HepG2 (cell line): ENCODE data around the gene CELF2. TPM values are rescaled to one million over a fixed set of nuclear protein-coding genes. Genes with fewer than 3 reads are reported as not detected.

ENCODE experiments used
- ATAC-seq: fragments of 200-7000 bp; cut with Tn5 transposase; 3 replicates; pipeline ENCODE4 v1.9.1; 2020; ENCODE audit warnings: mild to moderate bottlenecking, moderate library complexity
- BruUV-seq: library from RNA; stranded (reverse); fragments of 400-500 nt; replicated peaks from 2 replicates; lab custom pipeline; 2021; lab: Mats Ljungman, UMichigan
- CTCF ChIA-PET: fragments of 300-600 bp; formaldehyde crosslinking; extraction: SDS; loops from one replicate; lab custom pipeline; 2021; ENCODE audit warnings: low total read pairs, inconsistent platforms, low intra/inter-chr PET ratio; lab: Yijun Ruan, JAX
- POLR2A ChIA-PET: fragments of 350-600 bp; sonication (Branson Sonifier 250); formaldehyde crosslinking; loops from one replicate; lab custom pipeline; 2020; ENCODE audit warnings: antibody characterized with exemption, inconsistent platforms; lab: Yijun Ruan, JAX
- DNase-seq: peaks from one replicate; pipeline ENCODE4 v3.0.0-alpha.2; 2015; ENCODE audit warnings: low spot score
- FAIRE-seq: peaks from 3 replicates; lab custom pipeline; 2011; peaks lifted over from hg19 to GRCh38; lab: Jason Lieb, UNC
- H2AFZ ChIP-seq: one replicate; pipeline ENCODE4 v1.6.1; 2011; ENCODE audit warnings: low read length, inconsistent platforms
- H3K27ac ChIP-seq: fragments of 300-600 bp; 3 replicates; pipeline ENCODE4 v1.8.0; 2011; ENCODE audit warnings: mixed run types, mild to moderate bottlenecking, mixed read lengths, low read length, inconsistent platforms; ENCODE audit not compliant: insufficient read depth; ENCODE audit errors: extremely low read length
- H3K27me3 ChIP-seq, 2 experiments: fragments of 200-600 bp in 1 of 2; 2 replicates in 1 of 2; 3 replicates in 1 of 2; pipeline versions ENCODE4 v1.6.0 to v1.8.0; 2011; ENCODE audit warnings: low read length in 2 of 2, mild to moderate bottlenecking in 2 of 2, moderate library complexity in 2 of 2, inconsistent platforms in 1 of 2; ENCODE audit not compliant: insufficient read depth in 2 of 2, control insufficient read depth in 1 of 2
- H3K36me3 ChIP-seq, 2 experiments: fragments of 200-600 bp in 1 of 2; replicated peaks in 1 of 2; 2 replicates in 1 of 2; 3 replicates in 1 of 2; pipeline versions ENCODE4 v1.5.1 to v1.8.0; 2011; ENCODE audit warnings: low read length in 2 of 2, inconsistent platforms in 1 of 2; ENCODE audit not compliant: insufficient read depth in 2 of 2, control insufficient read depth in 1 of 2
- H3K4me1 ChIP-seq: 2 replicates; pipeline ENCODE4 v1.5.1; 2012; ENCODE audit warnings: low read length, inconsistent platforms; ENCODE audit not compliant: insufficient read depth
- H3K4me2 ChIP-seq: 2 replicates; pipeline ENCODE4 v1.6.0; 2011; ENCODE audit warnings: low read depth, low read length, inconsistent platforms
- H3K4me3 ChIP-seq, 3 experiments: fragments of 200-600 bp in 1 of 3; sonication (generic), shearing (Covaris generic) in 1 of 3; replicated peaks in 1 of 3; 2 replicates each; pipeline ENCODE4 v1.5.1; 2011 to 2016; ENCODE audit warnings: low read length in 3 of 3, inconsistent platforms in 2 of 3, low read depth in 2 of 3, mild to moderate bottlenecking in 2 of 3, control low read depth in 1 of 3, mixed read lengths in 1 of 3; ENCODE audit not compliant: insufficient read depth in 1 of 3
- H3K79me2 ChIP-seq: one replicate; pipeline ENCODE4 v1.6.1; 2011; ENCODE audit warnings: low read length, inconsistent platforms; ENCODE audit not compliant: insufficient read depth
- H3K9ac ChIP-seq: 2 replicates; pipeline ENCODE4 v1.6.0; 2011; ENCODE audit warnings: mild to moderate bottlenecking, low read depth, low read length, inconsistent platforms; ENCODE audit not compliant: insufficient read depth
- H3K9me3 ChIP-seq: 2 replicates; pipeline ENCODE4 v1.5.1; 2012; ENCODE audit warnings: mild to moderate bottlenecking, low read length
- H4K20me1 ChIP-seq: 2 replicates; pipeline ENCODE4 v1.6.0; 2011; ENCODE audit warnings: inconsistent platforms, mild to moderate bottlenecking, low read length, moderate library complexity; ENCODE audit not compliant: insufficient read depth
- ELF1 ChIP-seq: sonication (generic); formaldehyde crosslinking; IDR thresholded peaks from 2 replicates; pipeline ENCODE4 v1.4.0; 2020; ENCODE audit warnings: missing genetic modification reagents
- GFI1 ChIP-seq: sonication (generic); formaldehyde crosslinking; IDR thresholded peaks from 2 replicates; pipeline ENCODE4 v1.5.0; 2020; ENCODE audit warnings: missing genetic modification reagents, mild to moderate bottlenecking, borderline replicate concordance
- KAT2B ChIP-seq: fragments of 150-350 bp; IDR thresholded peaks from 2 replicates; pipeline ENCODE4 v1.6.1; 2014; ENCODE audit warnings: low read depth, low read length, borderline replicate concordance
- KDM2A ChIP-seq: sonication (generic); formaldehyde crosslinking; IDR thresholded peaks from 2 replicates; pipeline ENCODE4 v1.4.0; 2020; ENCODE audit warnings: low read depth, missing genetic modification reagents, borderline replicate concordance
- MZF1 ChIP-seq: sonication (generic); formaldehyde crosslinking; IDR thresholded peaks from 2 replicates; pipeline ENCODE4 v1.8.1; 2023; ENCODE audit warnings: mild to moderate bottlenecking, missing genetic modification reagents, borderline replicate concordance
- NCOA1 ChIP-seq: sonication (generic); formaldehyde crosslinking; IDR thresholded peaks from 2 replicates; pipeline ENCODE4 v1.9.0; 2021; ENCODE audit warnings: missing genetic modification reagents
- NFKB2 ChIP-seq: sonication (generic); formaldehyde crosslinking; IDR thresholded peaks from 2 replicates; pipeline ENCODE4 v1.4.0; 2020; ENCODE audit warnings: missing genetic modification reagents, borderline replicate concordance
- NR2F6 ChIP-seq, 2 experiments: IDR thresholded peaks; 2 replicates each; pipeline ENCODE4 v1.6.1; 2016; ENCODE audit warnings: antibody characterized with exemption in 1 of 2, mild to moderate bottlenecking in 1 of 2
- PRMT3 ChIP-seq: sonication (generic); formaldehyde crosslinking; IDR thresholded peaks from 2 replicates; pipeline ENCODE4 v1.8.1; 2022; ENCODE audit warnings: low read depth, mild to moderate bottlenecking, moderate library complexity, missing genetic modification reagents, borderline replicate concordance
- RFXAP ChIP-seq: sonication (generic); formaldehyde crosslinking; IDR thresholded peaks from 2 replicates; pipeline ENCODE4 v1.4.0; 2020; ENCODE audit warnings: missing genetic modification reagents, borderline replicate concordance
- TARDBP ChIP-seq: sonication (generic); formaldehyde crosslinking; IDR thresholded peaks from 2 replicates; pipeline ENCODE4 v1.8.0; 2022; ENCODE audit warnings: mild to moderate bottlenecking, missing genetic modification reagents
- ZBTB3 ChIP-seq: sonication (generic); formaldehyde crosslinking; IDR thresholded peaks from 2 replicates; pipeline ENCODE4 v1.4.0; 2020; ENCODE audit warnings: low read depth, mild to moderate bottlenecking, moderate library complexity, missing genetic modification reagents, borderline replicate concordance
- ZNF10 ChIP-seq: sonication (generic); formaldehyde crosslinking; IDR thresholded peaks from 2 replicates; pipeline ENCODE4 v1.4.0; 2020; ENCODE audit warnings: mild to moderate bottlenecking, low read depth, missing genetic modification reagents, borderline replicate concordance
- ZNF251 ChIP-seq: sonication (generic); formaldehyde crosslinking; IDR thresholded peaks from 2 replicates; pipeline ENCODE4 v1.9.0; 2021; ENCODE audit warnings: mild to moderate bottlenecking, missing genetic modification reagents
- ZNF432 ChIP-seq: sonication (generic); formaldehyde crosslinking; IDR thresholded peaks from 2 replicates; pipeline ENCODE4 v1.5.0; 2020; ENCODE audit warnings: missing genetic modification reagents, mild to moderate bottlenecking, borderline replicate concordance
- ZNF549 ChIP-seq: sonication (generic); formaldehyde crosslinking; IDR thresholded peaks from 2 replicates; pipeline ENCODE4 v1.5.0; 2020; ENCODE audit warnings: missing genetic modification reagents
- ZNF614 ChIP-seq: IDR thresholded peaks from 2 replicates; pipeline ENCODE4 v1.6.1; 2018; ENCODE audit warnings: missing biosample characterization, missing genetic modification reagents, inconsistent platforms, borderline replicate concordance
- ZNF788 ChIP-seq: sonication (generic); formaldehyde crosslinking; IDR thresholded peaks from 2 replicates; pipeline ENCODE4 v1.5.0; 2020; ENCODE audit warnings: mild to moderate bottlenecking, missing genetic modification reagents, borderline replicate concordance
- ZNF792 ChIP-seq: IDR thresholded peaks from 2 replicates; pipeline ENCODE4 v1.6.1; 2016
- ZZZ3 ChIP-seq: sonication (generic); formaldehyde crosslinking; IDR thresholded peaks from 2 replicates; pipeline ENCODE4 v1.4.0; 2020; ENCODE audit warnings: missing genetic modification reagents, mild to moderate bottlenecking, borderline replicate concordance
- WGBS: methylation state at CpG from one replicate; pipeline ENCODE4 v1.1.6; 2017; ENCODE audit warnings: low lambda C conversion rate; 5-methylcytosine and 5-hydroxymethylcytosine counted together
- in situ Hi-C: cut with HindIII; loops from 2 replicates; pipeline ENCODE4 v1.10.0; 2017; ENCODE audit warnings: low pct_unique_long_range_greater_than_20kb; ENCODE audit not compliant: extremely low pct_ligation_motif_present
- intact Hi-C: fragments of 100-400 bp; cut with micrococcal nuclease; formaldehyde crosslinking; loops from one replicate; pipeline ENCODE4 v1.10.0; 2022; ENCODE audit not compliant: unreplicated experiment
- polyA plus RNA-seq, 8 experiments: library from polyadenylated mRNA; depleted of rRNA in 3 of 8; stranded (reverse) in 7 of 8; unstranded in 1 of 8; fragments of >200 nt; fragmentation: Illumina TruSeq in 4 of 8; extraction: Trizol in 4 of 8; gene quantifications; 2 replicates each; pipeline versions ENCODE4 v1.2.1 to v1.2.3, GENCODE V29; 2011 to 2016; ENCODE audit warnings: low read depth in 4 of 8, missing spikeins in 1 of 8, mixed read lengths in 1 of 8; ENCODE audit not compliant: insufficient read depth in 1 of 8
- total RNA-seq, 5 experiments: library from RNA; depleted of rRNA; stranded (reverse); fragments of >200 nt; fragmentation: Illumina TruSeq; extraction: Trizol; gene quantifications; 2 replicates each; pipeline ENCODE4 v1.2.3, GENCODE V29; 2016; ENCODE audit warnings: low read depth in 1 of 5
- TF ChIP-seq, protein P1 (sequence below): sonication (generic); formaldehyde crosslinking; IDR thresholded peaks from 2 replicates; pipeline ENCODE4 v1.4.0; 2020; ENCODE audit warnings: missing genetic modification reagents, borderline replicate concordance
- TF ChIP-seq, protein P2 (sequence below): sonication (generic); formaldehyde crosslinking; IDR thresholded peaks from 2 replicates; pipeline ENCODE4 v1.8.0; 2022; ENCODE audit warnings: mild to moderate bottlenecking, missing genetic modification reagents

Gene CELF2
- total and polyA plus RNA-seq, 2 of the 13 experiments (the other 11 are each of a cell fraction or from before 2014, with no cell fraction given) = not detected

DNA sequence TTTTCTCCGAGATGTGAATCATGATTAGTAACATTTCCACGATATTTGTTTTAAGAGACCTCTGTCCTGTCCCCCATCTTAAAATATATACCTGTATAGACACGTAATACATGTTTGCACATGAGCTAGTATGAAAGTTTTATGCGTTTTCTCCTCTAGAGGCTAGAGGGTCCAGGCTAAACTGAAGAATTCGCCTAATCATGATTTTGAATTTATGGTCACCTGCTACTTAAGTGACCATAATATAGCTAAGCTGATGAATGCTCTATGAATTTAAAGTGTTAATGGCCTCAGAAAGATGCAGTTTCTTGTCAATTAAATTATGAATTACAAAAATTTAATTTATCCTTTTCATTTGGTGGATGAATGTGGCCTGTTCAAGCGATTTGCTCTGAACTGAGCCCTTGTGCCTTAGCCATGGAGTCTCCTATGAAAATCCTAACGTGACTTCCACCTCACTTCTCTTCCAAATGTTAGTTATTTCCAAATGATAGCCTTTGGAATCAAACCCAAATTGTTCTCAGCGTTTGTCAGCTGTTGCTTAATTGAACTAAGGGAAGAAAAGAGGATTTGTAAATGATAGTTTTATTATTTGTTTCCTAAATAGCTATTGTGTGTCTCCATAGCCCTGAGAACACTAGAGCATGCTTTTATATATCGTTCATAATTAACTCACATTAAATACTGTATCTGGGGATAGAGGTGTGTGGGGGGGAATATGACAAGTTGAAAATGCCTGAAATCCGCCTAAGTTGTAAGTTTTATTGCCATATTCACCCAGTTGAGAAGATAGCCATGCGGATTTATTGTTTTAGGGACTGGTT lies 2.3 kb downstream of the CELF2 start (continued):
- TF ChIP-seq ELF1 (CRISPR knock-in tag) = no peak
- no peak for TF ChIP-seq ZNF10 (CRISPR knock-in tag)
- TF ChIP-seq KDM2A (CRISPR knock-in tag) = no peak
- TF ChIP-seq ZNF792 (CRISPR knock-in tag) = no peak
- TF ChIP-seq RFXAP = no peak
- no peak for TF ChIP-seq ZNF788 (CRISPR knock-in tag)
- TF ChIP-seq, all 625 proteins: peak for 0

DNA sequence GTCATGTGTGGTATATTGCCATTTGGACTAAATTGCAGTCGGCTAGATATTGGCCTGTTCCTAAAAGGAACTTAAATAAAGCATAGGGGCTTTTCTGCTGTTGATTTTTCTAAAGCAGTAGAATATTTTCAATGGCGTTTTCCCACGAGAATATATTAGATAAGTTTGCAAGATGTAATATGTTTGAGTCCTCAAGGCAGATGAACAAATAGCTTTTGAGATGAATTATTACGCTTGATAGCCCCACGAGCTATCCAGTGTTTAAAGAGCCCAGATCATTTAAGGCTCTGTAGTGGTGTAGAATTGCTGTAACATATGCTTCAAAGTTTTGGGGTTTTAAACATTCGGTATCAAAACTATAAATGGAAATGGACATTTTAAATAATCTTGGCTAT lies 2.9 kb downstream of the CELF2 start:
- ATAC-seq (no peak), FAIRE-seq (no peak), DNase-seq (no peak)
- H3K4me1 ChIP-seq = no peaks in the 10 kb centered on the region
- no peak overlapping the region for H3K4me2 ChIP-seq
- no peaks in the 10 kb centered on the region for H3K9me3 ChIP-seq
- no peak overlapping the region for H3K4me3 ChIP-seq
- H3K9ac ChIP-seq = no peak overlapping the region
- ChIA-PET CTCF (no interaction called here), POLR2A (no interaction called here)
- H3K36me3 ChIP-seq = no peaks in the 10 kb centered on the region
- peaks cover 0 to 13% of the 10 kb centered on the region in 2 experiments; a peak in 1 of 5 replicates for H3K27me3 ChIP-seq
- 3% methylated on average over 6 of the region's 6 CpGs for WGBS
- in situ Hi-C loops = no loop called here
- intact Hi-C loops = no loop called here
- no peaks in the 10 kb centered on the region for H4K20me1 ChIP-seq
- BruUV-seq = no TSS peak
- no peak overlapping the region for H2AFZ ChIP-seq
- H3K27ac ChIP-seq = no peak overlapping the region
- H3K79me2 ChIP-seq = no peaks in the 10 kb centered on the region
- TF ChIP-seq, protein P1, sequence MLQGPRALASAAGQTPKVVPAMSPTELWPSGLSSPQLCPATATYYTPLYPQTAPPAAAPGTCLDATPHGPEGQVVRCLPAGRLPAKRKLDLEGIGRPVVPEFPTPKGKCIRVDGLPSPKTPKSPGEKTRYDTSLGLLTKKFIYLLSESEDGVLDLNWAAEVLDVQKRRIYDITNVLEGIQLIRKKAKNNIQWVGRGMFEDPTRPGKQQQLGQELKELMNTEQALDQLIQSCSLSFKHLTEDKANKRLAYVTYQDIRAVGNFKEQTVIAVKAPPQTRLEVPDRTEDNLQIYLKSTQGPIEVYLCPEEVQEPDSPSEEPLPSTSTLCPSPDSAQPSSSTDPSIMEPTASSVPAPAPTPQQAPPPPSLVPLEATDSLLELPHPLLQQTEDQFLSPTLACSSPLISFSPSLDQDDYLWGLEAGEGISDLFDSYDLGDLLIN (CRISPR knock-in tag) = no peak
- TF ChIP-seq NFKB2 (CRISPR knock-in tag) (no peak), ZZZ3 (CRISPR knock-in tag) (no peak), PRMT3 (CRISPR knock-in tag) (no peak), ZNF549 (CRISPR knock-in tag) (no peak), KAT2B (no peak), GFI1 (CRISPR knock-in tag) (no peak), NR2F6 (IDR thresholded peaks at IDR 0.05) (no peak), NR2F6 (CRISPR knock-in tag; IDR thresholded peaks at IDR 0.05) (no peak), MZF1 (no peak), ZNF614 (CRISPR knock-in tag) (no peak), NCOA1 (CRISPR knock-in tag) (no peak), ZNF432 (CRISPR knock-in tag) (no peak), TARDBP (CRISPR knock-in tag) (no peak), ZBTB3 (no peak), ZNF251 (CRISPR knock-in tag) (no peak)
- TF ChIP-seq, protein P2, sequence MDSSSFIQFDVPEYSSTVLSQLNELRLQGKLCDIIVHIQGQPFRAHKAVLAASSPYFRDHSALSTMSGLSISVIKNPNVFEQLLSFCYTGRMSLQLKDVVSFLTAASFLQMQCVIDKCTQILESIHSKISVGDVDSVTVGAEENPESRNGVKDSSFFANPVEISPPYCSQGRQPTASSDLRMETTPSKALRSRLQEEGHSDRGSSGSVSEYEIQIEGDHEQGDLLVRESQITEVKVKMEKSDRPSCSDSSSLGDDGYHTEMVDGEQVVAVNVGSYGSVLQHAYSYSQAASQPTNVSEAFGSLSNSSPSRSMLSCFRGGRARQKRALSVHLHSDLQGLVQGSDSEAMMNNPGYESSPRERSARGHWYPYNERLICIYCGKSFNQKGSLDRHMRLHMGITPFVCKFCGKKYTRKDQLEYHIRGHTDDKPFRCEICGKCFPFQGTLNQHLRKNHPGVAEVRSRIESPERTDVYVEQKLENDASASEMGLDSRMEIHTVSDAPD (CRISPR knock-in tag) = no peak
